ENCODE results near the gene GFRA1.

Gene GFRA1

DNA sequence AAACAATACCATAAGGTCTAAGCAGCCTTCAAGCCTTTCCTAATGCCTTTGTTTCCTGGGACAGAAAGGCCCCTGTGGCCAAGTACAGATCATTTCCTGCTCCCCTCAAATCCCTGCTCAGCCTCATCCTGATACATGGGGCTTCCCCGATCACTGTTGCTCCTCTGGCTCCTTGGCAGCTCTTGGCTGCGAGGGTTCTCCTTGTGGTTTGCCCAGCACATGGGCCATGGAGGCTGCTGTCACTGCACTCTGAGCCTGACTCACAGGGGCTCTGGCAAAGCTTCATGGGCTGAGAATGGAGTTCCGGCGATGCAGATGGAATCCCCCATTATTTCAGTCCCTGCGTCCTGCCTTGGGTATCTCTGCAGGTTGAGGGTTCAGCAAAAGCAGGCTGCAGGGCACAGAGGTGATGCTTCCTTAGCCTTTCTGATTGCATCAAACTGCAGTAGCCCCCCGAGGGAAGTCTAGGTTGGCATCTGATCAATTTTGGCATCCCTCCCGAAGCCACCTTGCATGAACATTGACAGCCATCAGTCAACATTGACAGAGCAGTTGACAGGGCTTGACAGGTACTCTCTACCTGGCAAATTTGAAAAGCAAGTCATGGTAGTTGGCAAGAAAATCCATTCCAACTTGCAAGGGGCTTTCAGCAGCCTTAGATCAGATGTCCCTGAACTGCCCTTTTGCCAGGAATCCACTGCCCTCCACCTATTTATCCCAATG lies 168.6 kb downstream of the GFRA1 start:
- TF ChIP-seq, protein P1, sequence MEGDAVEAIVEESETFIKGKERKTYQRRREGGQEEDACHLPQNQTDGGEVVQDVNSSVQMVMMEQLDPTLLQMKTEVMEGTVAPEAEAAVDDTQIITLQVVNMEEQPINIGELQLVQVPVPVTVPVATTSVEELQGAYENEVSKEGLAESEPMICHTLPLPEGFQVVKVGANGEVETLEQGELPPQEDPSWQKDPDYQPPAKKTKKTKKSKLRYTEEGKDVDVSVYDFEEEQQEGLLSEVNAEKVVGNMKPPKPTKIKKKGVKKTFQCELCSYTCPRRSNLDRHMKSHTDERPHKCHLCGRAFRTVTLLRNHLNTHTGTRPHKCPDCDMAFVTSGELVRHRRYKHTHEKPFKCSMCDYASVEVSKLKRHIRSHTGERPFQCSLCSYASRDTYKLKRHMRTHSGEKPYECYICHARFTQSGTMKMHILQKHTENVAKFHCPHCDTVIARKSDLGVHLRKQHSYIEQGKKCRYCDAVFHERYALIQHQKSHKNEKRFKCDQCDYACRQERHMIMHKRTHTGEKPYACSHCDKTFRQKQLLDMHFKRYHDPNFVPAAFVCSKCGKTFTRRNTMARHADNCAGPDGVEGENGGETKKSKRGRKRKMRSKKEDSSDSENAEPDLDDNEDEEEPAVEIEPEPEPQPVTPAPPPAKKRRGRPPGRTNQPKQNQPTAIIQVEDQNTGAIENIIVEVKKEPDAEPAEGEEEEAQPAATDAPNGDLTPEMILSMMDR (IDR thresholded peaks at IDR 0.05; ENCODE audit: extremely low read depth, missing control alignments): no peak
- DNase-seq (ENCODE audit: low spot score): no peak

DNA sequence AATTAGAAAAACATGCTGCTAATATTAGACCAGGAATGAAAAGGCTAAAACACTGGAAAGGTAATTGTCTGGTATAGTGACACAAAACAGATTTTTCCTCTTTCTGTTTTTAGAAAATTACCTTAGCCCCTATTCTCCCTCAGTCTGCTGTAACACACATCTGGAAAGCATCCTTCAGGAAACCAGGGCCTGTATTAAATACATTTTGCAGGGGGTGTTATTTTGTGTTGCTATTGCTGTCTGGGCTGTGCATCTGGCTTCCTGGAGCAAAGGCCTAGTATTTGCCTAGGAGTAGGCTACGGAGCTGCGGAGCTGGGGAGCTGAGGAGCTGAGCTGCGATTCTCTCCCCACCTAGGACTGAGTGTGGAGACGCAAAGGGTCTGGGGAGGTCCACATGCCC lies 169.3 kb downstream of the GFRA1 start:
- DNase-seq (ENCODE audit: low spot score): no peak
- TF ChIP-seq, protein P1 (IDR thresholded peaks at IDR 0.05; ENCODE audit: extremely low read depth, missing control alignments): no peak

DNA sequence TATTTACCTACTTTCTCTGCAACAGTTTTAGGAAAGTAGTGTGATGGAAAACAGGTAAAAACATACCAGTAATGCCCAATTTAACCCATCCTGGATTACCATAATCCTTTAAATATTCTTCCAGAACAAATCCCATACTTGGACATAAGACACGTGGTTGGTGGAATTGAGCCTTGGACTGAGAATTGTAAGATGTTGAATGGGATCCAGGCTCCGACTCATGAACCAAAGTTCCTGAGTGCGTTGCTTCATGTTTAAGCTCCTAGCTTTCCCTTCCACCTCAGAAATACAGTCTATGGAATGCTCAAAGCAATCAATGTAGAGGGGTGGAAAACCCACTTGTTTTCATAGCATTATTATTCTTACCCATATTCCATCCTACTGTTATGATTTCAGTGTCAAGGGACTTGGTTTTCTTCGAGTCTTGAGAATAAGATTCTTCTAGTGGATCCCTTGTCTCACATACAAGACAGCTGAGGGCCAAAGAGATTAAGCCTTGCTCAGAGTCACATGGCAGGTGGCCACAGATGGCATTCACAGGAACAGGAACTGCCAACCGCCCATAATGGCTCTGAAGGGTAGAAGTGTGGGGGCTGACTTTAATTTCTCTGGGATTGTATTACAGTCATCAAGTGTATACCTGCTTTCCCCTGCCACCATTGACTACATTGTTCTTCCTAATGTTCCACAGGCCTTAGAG lies 171.2 kb downstream of the GFRA1 start:
- TF ChIP-seq, protein P1 (IDR thresholded peaks at IDR 0.05; ENCODE audit: extremely low read depth, missing control alignments): no peak
- DNase-seq (ENCODE audit: low spot score): no peak

DNA sequence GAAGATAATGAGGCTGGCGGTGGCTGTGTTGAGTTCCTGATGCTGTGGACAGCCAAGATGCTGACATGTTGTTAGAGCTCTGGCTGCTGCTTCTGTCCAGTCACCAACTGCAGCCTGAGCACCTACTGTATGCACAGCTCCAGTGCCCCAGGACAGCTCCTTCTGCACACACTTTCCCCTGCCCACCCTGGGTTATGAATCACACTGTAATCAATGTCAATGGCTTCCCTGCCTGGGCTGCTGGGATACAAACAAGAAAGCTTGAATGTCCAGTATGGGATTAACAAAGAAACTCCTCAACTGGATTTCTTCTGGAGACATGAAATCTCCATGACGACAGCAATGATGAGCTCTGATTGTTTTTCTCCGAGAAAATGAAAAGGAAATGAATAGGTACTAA lies 172.0 kb downstream of the GFRA1 start:
- TF ChIP-seq, protein P1 (IDR thresholded peaks at IDR 0.05; ENCODE audit: extremely low read depth, missing control alignments): no peak
- DNase-seq (ENCODE audit: low spot score): no peak

DNA sequence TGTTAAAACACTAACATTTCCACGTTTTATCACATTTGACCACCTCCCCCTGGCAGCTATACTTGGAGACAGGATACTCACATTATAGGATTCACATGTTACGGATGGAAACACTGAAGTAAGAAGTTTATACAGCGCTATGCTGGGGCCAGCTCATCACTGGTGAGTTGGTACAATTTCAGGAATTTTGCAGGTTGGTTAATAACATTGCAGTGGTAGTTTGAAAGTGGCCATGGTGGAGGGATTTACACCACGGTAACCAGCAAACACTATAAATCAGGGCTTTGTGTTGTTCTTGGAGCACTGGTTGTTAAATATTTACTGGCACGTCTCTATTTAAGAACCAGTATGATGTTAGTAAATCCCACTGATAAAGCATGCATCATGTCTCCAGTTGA lies 174.0 kb downstream of the GFRA1 start:
- no peak for DNase-seq (ENCODE audit: low spot score)
- TF ChIP-seq, protein P1 (IDR thresholded peaks at IDR 0.05; ENCODE audit: extremely low read depth, missing control alignments): no peak

DNA sequence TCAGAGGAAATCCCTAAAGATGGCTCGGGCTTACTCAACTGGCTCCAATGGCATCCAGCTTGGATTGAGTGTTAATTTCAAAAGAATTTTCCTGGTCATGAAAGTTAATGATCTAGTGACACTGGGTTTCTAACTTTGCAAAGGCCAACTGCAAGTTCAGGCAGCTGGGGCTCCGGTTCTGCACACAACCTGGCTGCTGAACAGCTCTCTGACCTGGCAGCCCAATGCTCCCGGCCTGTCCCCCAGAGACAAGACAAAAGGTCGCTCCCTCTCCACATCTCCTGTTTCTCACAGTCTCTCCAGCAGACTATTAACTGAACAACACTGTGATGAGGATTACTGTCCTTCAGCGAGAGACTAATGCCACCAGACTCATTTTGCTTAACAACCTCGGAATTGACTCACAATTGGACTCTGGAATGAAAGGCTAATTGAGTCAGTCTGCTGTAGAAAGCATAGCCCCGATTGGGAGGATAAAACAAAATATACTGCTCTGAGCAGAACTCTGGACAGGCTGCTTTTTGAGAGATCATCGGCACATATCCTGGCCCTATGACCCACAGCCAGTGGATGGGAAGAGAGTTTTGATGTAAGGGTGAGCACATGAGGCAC lies 174.5 kb downstream of the GFRA1 start:
- TF ChIP-seq, protein P1 (IDR thresholded peaks at IDR 0.05; ENCODE audit: extremely low read depth, missing control alignments): no peak
- DNase-seq (ENCODE audit: low spot score): no peak

DNA sequence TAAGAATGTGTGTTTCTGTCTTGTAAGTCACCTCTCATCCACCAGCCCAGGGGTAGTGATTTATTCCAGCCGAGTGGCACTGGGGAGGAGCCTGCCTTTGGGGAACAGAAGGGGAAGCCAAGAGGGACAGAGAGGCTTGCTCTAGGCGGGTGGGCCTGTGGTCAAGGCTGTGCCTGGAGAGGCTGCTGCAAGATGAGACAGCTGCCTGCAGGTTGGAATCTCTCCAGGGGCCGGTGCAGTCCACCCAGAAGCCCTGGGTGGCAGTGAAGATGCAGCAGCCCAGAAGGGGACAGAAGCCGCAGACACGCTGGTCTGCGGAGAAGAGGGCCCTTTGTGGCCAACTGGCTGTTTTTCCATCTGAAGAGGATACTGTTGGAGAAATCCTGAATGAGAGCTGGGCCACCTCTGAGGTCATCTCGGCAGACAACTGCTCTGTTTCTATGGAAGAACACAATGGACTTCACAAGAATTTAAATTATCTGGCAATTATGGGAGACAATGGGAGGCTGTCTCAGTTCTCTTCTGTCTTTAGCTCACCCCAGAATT lies 175.7 kb downstream of the GFRA1 start:
- DNase-seq (ENCODE audit: low spot score): no peak
- TF ChIP-seq, protein P1 (IDR thresholded peaks at IDR 0.05; ENCODE audit: extremely low read depth, missing control alignments): no peak

All from GM20000 (cell line).